A673 (cell line): ENCODE measurements around the gene JMJD7.

Source experiments
- CTCF ChIP-seq: fragments of 300-800, 200-600 bp; sonication (generic); conservative IDR thresholded peaks from 2 replicates; pipeline ENCODE4 v1.5.1; 2017; ENCODE audit warnings: low read depth, mild to moderate bottlenecking, antibody characterized with exemption, low read length, moderate library complexity, mixed read lengths
- EZH2 ChIP-seq: fragments of 200-600 bp; sonication (generic); IDR thresholded peaks from 2 replicates; pipeline ENCODE4 v1.6.1; 2017; ENCODE audit warnings: borderline replicate concordance, low read depth, mild to moderate bottlenecking, mixed read lengths, antibody characterized with exemption, low read length; ENCODE audit not compliant: poor library complexity, severe bottlenecking

DNA sequence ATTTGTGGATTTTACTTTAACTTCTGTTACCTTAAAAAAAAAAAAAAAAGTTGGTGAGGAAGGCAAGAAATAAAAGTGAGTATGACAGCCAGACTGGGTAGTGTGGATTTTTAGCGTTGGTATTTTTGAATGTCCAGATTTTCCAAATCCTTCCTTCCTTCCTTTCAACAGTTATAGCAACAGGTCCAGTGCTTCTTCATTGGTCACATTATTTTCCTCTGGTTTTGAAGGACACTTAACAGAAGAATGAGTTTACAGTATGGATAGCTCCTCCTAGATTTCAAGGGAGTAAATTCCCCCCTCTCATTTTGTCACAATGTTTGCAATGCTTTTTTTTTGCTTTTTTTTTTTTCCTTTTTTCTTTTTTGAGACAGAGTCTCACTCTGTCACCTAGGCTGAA, 47.2 kb upstream of the JMJD7 start:
- TF ChIP-seq CTCF (no peak), EZH2 (no peak)
